ENCODE measurements around the gene KIAA1958. TPM values are rescaled to one million over a fixed set of nuclear protein-coding genes. Genes with fewer than 3 reads are reported as not detected.

KIAA1958 gene
- polyA plus RNA-seq (ENCODE audit: insufficient read depth in 1 of 5, insufficient read length in 5 of 5, low replicate concordance in 1 of 5): 10 to 100 TPM in 4 of 5 donors, 1 to 10 TPM in 1; 7.4 to 14.9 (median 12.9) TPM
- long read RNA-seq, donor 1, full-length matches to known transcripts: 3 of 3 reads
- long read RNA-seq, donor 1, partial matches to known transcripts: 0 of 3 reads
- long read RNA-seq, donor 1, other reads (novel, unspliced or antisense): 0 of 3 reads
- long read RNA-seq, donor 2: 0 reads
- long read RNA-seq, donor 3, full-length matches to known transcripts: 1 of 1 reads
- long read RNA-seq, donor 3, partial matches to known transcripts: 0 of 1 reads
- long read RNA-seq, donor 3, other reads (novel, unspliced or antisense): 0 of 1 reads
- long read RNA-seq, donor 4, full-length matches to known transcripts: 2 of 2 reads
- long read RNA-seq, donor 4, partial matches to known transcripts: 0 of 2 reads
- long read RNA-seq, donor 4, other reads (novel, unspliced or antisense): 0 of 2 reads
- long read RNA-seq, donor 5, full-length matches to known transcripts: 2 of 7 reads
- long read RNA-seq, donor 5, partial matches to known transcripts: 5 of 7 reads
- long read RNA-seq, donor 5, other reads (novel, unspliced or antisense): 0 of 7 reads
- long read RNA-seq, donor 6, full-length matches to known transcripts: 2 of 2 reads
- long read RNA-seq, donor 6, partial matches to known transcripts: 0 of 2 reads
- long read RNA-seq, donor 6, other reads (novel, unspliced or antisense): 0 of 2 reads
- long read RNA-seq, donor 7, full-length matches to known transcripts: 1 of 1 reads
- long read RNA-seq, donor 7, partial matches to known transcripts: 0 of 1 reads
- long read RNA-seq, donor 7, other reads (novel, unspliced or antisense): 0 of 1 reads
- long read RNA-seq, donor 8, partial matches to known transcripts: 12 of 12 reads
- long read RNA-seq, donor 8, other reads (novel, unspliced or antisense): 0 of 12 reads

- peak; percentile 75 to 76 for DNase-seq
Measured at GRCh38 chr9:112486221-112487007, at the start of gene KIAA1958. Gene KIAA1958, plus strand, starts transcription at chr9:112486827. Its CDS starts 87,254 bp downstream, at chr9:112574081.

GRCh38 chr9:112437406-112437805 lies 49.2 kb upstream of the KIAA1958 start:
- no peak for DNase-seq

- DNase-seq: no peak
Measured at GRCh38 chr9:112439171-112439570, 47.5 kb upstream of the KIAA1958 start.

- DNase-seq: peak; percentile 15 to 18
Measured at GRCh38 chr9:112439825-112440224, 46.8 kb upstream of the KIAA1958 start.

GRCh38 chr9:112443200-112443599 lies 43.4 kb upstream of the KIAA1958 start:
- DNase-seq: no peak

GRCh38 chr9:112443636-112444035 lies 43.0 kb upstream of the KIAA1958 start:
- DNase-seq: no peak

- DNase-seq: no peak
Measured at GRCh38 chr9:112445196-112445595, 41.4 kb upstream of the KIAA1958 start.

- no peak for DNase-seq
Measured at GRCh38 chr9:112446080-112446479, 40.5 kb upstream of the KIAA1958 start.

- DNase-seq: no peak
Measured at GRCh38 chr9:112446526-112446925, 40.1 kb upstream of the KIAA1958 start.

- no peak for DNase-seq
Measured at GRCh38 chr9:112447283-112447761, 39.3 kb upstream of the KIAA1958 start.

GRCh38 chr9:112462855-112463254 lies 23.8 kb upstream of the KIAA1958 start:
- no peak for DNase-seq

GRCh38 chr9:112465352-112465751 lies 21.3 kb upstream of the KIAA1958 start:
- DNase-seq: no peak

GRCh38 chr9:112472996-112473395 lies 13.6 kb upstream of the KIAA1958 start:
- DNase-seq: no peak

- no peak for DNase-seq
Measured at GRCh38 chr9:112473986-112474385, 12.6 kb upstream of the KIAA1958 start.

- no peak for DNase-seq
Measured at GRCh38 chr9:112475318-112475717, 11.3 kb upstream of the KIAA1958 start.

- DNase-seq: no peak
Measured at GRCh38 chr9:112477330-112477729, 9.3 kb upstream of the KIAA1958 start.

GRCh38 chr9:112479221-112479620 lies 7.4 kb upstream of the KIAA1958 start:
- DNase-seq: no peak

GRCh38 chr9:112484607-112485006 lies 2.0 kb upstream of the KIAA1958 start:
- no peak for DNase-seq

- DNase-seq: no peak
Measured at GRCh38 chr9:112485574-112485973, 1.1 kb upstream of the KIAA1958 start.

GRCh38 chr9:112487008-112487798 lies 576 bp downstream of the KIAA1958 start:
- DNase-seq: peak; percentile 65 to 72
